ENCODE measurements around the gene TBC1D10A. TPM values are rescaled to one million over a fixed set of nuclear protein-coding genes. Genes with fewer than 3 reads are reported as not detected.
A peak's percentile ranks its signal among the peaks of the same experiment; 100 is the strongest.

Gene TBC1D10A
- total RNA-seq, 1 experiment from 2014 or later, result 18.6 TPM

GRCh38 chr22:30305906-30306626 lies 20.7 kb downstream of the TBC1D10A start:
- POLR2A ChIA-PET, result interaction anchor here (2.3 kb wide), 1 partner anchor 21 kb away, joined by 7 read pairs; the partner anchor contains the start of gene TBC1D10A

More at GRCh38 chr22:30305906-30306626, 20.7 kb downstream of the TBC1D10A start:
- H3K9ac ChIP-seq (ENCODE audit: low read length), result 0 out of 2 replicates have a peak overlapping the region, but pooled peaks have one; percentile 2
- no peak overlapping the region for H2AFZ ChIP-seq (ENCODE audit: low read depth, low read length, poor library complexity, severe bottlenecking)
- BruUV-seq (replicated peaks), result no TSS peak
- H3K27me3 ChIP-seq (ENCODE audit: insufficient read depth, low read length), result no peaks in the 10 kb centered on the region
- no peak for DNase-seq (ENCODE audit: low read depth, low spot score)
- H3K4me1 ChIP-seq (ENCODE audit: control insufficient read depth in 1 of 2, insufficient read depth in 2 of 2, low read length in 2 of 2), result peaks cover 67 to 96% of the 10 kb centered on the region in 2 experiments
- 0 out of 4 replicates have a peak overlapping the region, but pooled peaks of 1 of the 2 experiments have one; percentile 5 for H3K4me3 ChIP-seq (replicated peaks in 1 of 2; ENCODE audit: low read depth in 1 of 2, low read length in 2 of 2)
- H4K20me1 ChIP-seq (ENCODE audit: insufficient read depth), result no peaks in the 10 kb centered on the region
- H3K4me2 ChIP-seq (ENCODE audit: low read length), result peak overlapping the region; percentile 52
- no peaks in the 10 kb centered on the region for H3K9me3 ChIP-seq (ENCODE audit: control insufficient read depth in 1 of 2, insufficient read depth in 1 of 2, low read depth in 1 of 2, low read length in 2 of 2)
- no peaks in the 10 kb centered on the region for H3K36me3 ChIP-seq (ENCODE audit: control insufficient read depth in 1 of 2, insufficient read depth in 2 of 2, low read length in 2 of 2)
- no peak for ATAC-seq
- no peaks in the 10 kb centered on the region for H3K9me2 ChIP-seq (ENCODE audit: insufficient read depth)
- ChIA-PET RAD21 (ENCODE audit: low non-redundant PET in 1 of 2, low total read pairs in 2 of 2, uncharacterized antibody in 2 of 2, unreplicated experiment in 2 of 2) (no interaction called here), CTCF (no interaction called here)
- intact Hi-C loops (cut with micrococcal nuclease), result no loop called here
- H3K27ac ChIP-seq (ENCODE audit: low read depth, low read length), result peak overlapping the region; percentile 86
- H3K79me2 ChIP-seq (ENCODE audit: insufficient read depth, low read length), result no peaks in the 10 kb centered on the region
- TF ChIP-seq ELF1 (IDR thresholded peaks at IDR 0.05; ENCODE audit: borderline replicate concordance, low read depth), result no peak
- no peak for TF ChIP-seq POLR2AphosphoS5 (IDR thresholded peaks at IDR 0.05; ENCODE audit: low read depth, low read length)
- no peak for TF ChIP-seq SRF (IDR thresholded peaks at IDR 0.05; ENCODE audit: low read depth)
- TF ChIP-seq YY1 (IDR thresholded peaks at IDR 0.05; ENCODE audit: extremely low read depth, insufficient replicate concordance, low read depth, low read length), result no peak
- TF ChIP-seq TCF7L2 (IDR thresholded peaks at IDR 0.05; ENCODE audit: borderline replicate concordance, extremely low read depth, insufficient read depth, insufficient read length), result no peak
- no peak for TF ChIP-seq ZFX (IDR thresholded peaks at IDR 0.05)
- TF ChIP-seq, protein P1, sequence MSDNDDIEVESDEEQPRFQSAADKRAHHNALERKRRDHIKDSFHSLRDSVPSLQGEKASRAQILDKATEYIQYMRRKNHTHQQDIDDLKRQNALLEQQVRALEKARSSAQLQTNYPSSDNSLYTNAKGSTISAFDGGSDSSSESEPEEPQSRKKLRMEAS (IDR thresholded peaks at IDR 0.05), result no peak
- no peak for TF ChIP-seq JUND (IDR thresholded peaks at IDR 0.05)
- TF ChIP-seq, protein P2, sequence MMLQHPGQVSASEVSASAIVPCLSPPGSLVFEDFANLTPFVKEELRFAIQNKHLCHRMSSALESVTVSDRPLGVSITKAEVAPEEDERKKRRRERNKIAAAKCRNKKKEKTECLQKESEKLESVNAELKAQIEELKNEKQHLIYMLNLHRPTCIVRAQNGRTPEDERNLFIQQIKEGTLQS (IDR thresholded peaks at IDR 0.05), result no peak
- TF ChIP-seq CBX3 (IDR thresholded peaks at IDR 0.05; ENCODE audit: low read depth), result no peak
- no peak for TF ChIP-seq EZH2 (IDR thresholded peaks at IDR 0.05)
- no peak for TF ChIP-seq POLR2A (IDR thresholded peaks at IDR 0.05; ENCODE audit: borderline replicate concordance, extremely low read depth, insufficient read depth, insufficient read length)
- TF ChIP-seq SIN3A (IDR thresholded peaks at IDR 0.05; ENCODE audit: low read depth), result no peak
- TF ChIP-seq ZNF274 (IDR thresholded peaks at IDR 0.05; ENCODE audit: low read depth, low read length), result no peak
- TF ChIP-seq REST (IDR thresholded peaks at IDR 0.05; ENCODE audit: low read depth), result no peak
- TF ChIP-seq CEBPB (IDR thresholded peaks at IDR 0.05; ENCODE audit: low read depth), result no peak
- TF ChIP-seq, protein P3, sequence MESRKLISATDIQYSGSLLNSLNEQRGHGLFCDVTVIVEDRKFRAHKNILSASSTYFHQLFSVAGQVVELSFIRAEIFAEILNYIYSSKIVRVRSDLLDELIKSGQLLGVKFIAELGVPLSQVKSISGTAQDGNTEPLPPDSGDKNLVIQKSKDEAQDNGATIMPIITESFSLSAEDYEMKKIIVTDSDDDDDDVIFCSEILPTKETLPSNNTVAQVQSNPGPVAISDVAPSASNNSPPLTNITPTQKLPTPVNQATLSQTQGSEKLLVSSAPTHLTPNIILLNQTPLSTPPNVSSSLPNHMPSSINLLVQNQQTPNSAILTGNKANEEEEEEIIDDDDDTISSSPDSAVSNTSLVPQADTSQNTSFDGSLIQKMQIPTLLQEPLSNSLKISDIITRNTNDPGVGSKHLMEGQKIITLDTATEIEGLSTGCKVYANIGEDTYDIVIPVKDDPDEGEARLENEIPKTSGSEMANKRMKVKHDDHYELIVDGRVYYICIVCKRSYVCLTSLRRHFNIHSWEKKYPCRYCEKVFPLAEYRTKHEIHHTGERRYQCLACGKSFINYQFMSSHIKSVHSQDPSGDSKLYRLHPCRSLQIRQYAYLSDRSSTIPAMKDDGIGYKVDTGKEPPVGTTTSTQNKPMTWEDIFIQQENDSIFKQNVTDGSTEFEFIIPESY (IDR thresholded peaks at IDR 0.05; ENCODE audit: extremely low read depth, insufficient replicate concordance, low read length), result no peak

Measured in HCT116 (cell line).